A549 treated with AZD9567 at 1 μM for 4 hours (cell line): Measurements from ENCODE around the gene RNU6-8. TPM values are rescaled to one million over a fixed set of nuclear protein-coding genes. Genes with fewer than 3 reads are reported as not detected.

Experiments used
- total RNA-seq: library from RNA; stranded (reverse); fragments of 200-300 nt; extraction: Qiagen RNA extraction; gene quantifications from 5 replicates; pipeline ENCODE4 v1.2.3, GENCODE V29; 2022; ENCODE audit not compliant: insufficient read depth

RNU6-8 gene
- total RNA-seq, result not detected in 5 replicates

DNA sequence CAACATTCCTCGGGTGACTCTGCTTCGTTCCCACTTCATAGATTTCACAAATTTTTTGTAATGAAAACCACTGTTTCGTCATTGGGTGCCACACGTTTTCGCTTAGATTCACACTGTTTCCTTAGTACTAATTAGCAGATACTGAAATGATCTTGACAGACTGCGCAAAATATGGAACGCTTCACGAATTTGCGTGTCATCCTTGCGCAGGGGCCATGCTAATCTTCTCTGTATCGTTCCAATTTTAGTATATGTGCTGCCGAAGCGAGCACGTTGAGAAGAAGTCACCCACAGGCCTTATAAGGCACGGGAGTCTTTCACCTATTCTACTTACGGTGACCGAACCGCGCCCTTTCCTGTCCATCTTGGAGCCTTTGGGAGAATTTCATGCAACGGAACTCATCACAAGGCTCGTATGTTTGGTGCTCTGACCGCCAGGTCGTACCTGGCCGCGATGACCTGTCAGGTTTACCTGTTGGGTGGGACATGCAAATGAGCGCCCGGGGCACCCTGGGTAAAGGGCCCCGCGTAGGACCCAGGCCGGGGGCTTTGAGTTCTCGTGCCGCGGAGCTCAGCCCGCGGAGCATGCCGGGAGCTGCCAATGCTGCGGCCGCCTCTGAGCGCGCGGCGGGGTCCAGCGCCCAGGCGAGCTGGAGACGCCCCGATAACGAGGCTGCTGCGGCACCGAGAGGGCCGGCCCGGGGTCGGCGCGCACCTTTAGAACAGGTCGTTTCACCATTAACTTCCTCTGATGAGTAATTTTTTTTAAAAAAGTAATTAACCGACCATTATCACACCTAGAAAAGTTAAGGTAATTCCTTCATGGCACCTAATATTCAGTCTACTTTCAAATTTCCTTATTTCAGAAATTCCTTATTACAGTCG, at the start of gene RNU6-8:
RNU6-8 (minus strand) TSS at position 272 of the 885 bp plus-strand sequence.

DNA sequence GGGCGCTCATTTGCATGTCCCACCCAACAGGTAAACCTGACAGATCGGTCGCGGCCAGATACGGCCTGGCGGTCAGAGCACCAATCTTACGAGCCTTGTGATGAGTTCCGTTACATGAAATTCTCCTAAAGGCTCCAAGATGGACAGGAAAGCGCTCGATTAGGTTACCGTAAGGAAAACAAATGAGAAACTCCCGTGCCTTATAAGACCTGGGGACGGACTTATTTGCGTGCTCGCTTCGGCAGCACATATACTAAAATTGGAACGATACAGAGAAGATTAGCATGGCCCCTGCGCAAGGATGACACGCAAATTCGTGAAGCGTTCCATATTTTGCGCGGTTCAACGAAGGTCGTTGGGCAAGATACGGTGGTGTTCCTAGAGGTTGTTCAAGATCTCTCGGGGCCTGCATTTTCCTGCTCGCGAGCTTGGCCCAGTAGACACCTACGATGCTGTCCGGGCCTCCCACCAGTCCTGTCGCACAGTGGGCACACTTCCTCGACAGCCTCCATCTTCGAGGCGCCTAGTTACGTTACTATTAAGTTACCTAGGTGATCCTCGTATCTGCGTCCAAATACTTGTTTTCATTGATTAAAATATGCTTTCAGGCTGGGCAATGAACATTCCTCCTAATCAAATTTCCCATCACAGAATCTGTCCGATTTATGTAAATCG, 1.1 kb downstream of the RNU6-8 start, which contains the start of gene RNU6-7:
RNU6-7 (plus strand) TSS at position 230 of the 675 bp plus-strand sequence.

Other genes with a start within 250 kb of the RNU6-8 start
- gene ARHGAP5, start 126.0 kb downstream of the RNU6-8 start, total RNA-seq, result 34.8 to 40.4 TPM (median 38.6 TPM) in 5 replicates
- not detected in 5 replicates for gene RNU6-7, start 1.2 kb downstream of the RNU6-8 start, total RNA-seq
- 0.37 to 0.70 TPM (median 0.54 TPM) in 4 of 5 replicates, not detected in the other for gene AKAP6, start 126.0 kb upstream of the RNU6-8 start, total RNA-seq